HUES48 (cell line): ENCODE data around the gene DNMT3A.

Experiments used
- H3K27ac ChIP-seq: one replicate; pipeline ENCODE4 v1.7.0; 2013; ENCODE audit warnings: low read depth, low read length, inconsistent platforms
- H3K27me3 ChIP-seq: 2 replicates; pipeline ENCODE4 v1.6.1; 2013; ENCODE audit warnings: mild to moderate bottlenecking, low read length; ENCODE audit not compliant: control insufficient read depth, insufficient read depth
- H3K36me3 ChIP-seq: 2 replicates; pipeline ENCODE4 v1.6.1; 2013; ENCODE audit warnings: low read length; ENCODE audit not compliant: control insufficient read depth, insufficient read depth
- H3K4me1 ChIP-seq: 2 replicates; pipeline ENCODE4 v1.6.1; 2013; ENCODE audit warnings: mild to moderate bottlenecking, low read length; ENCODE audit not compliant: control insufficient read depth, insufficient read depth
- H3K4me3 ChIP-seq: 2 replicates; pipeline ENCODE4 v1.5.1; 2013; ENCODE audit warnings: mild to moderate bottlenecking, low read depth, low read length
- H3K9ac ChIP-seq: 2 replicates; pipeline ENCODE4 v1.6.1; 2013; ENCODE audit warnings: mild to moderate bottlenecking, low read depth, low read length, moderate library complexity
- H3K9me3 ChIP-seq: 2 replicates; pipeline ENCODE4 v1.6.1; 2013; ENCODE audit warnings: low read length; ENCODE audit not compliant: control insufficient read depth, insufficient read depth

DNMT3A gene

DNA sequence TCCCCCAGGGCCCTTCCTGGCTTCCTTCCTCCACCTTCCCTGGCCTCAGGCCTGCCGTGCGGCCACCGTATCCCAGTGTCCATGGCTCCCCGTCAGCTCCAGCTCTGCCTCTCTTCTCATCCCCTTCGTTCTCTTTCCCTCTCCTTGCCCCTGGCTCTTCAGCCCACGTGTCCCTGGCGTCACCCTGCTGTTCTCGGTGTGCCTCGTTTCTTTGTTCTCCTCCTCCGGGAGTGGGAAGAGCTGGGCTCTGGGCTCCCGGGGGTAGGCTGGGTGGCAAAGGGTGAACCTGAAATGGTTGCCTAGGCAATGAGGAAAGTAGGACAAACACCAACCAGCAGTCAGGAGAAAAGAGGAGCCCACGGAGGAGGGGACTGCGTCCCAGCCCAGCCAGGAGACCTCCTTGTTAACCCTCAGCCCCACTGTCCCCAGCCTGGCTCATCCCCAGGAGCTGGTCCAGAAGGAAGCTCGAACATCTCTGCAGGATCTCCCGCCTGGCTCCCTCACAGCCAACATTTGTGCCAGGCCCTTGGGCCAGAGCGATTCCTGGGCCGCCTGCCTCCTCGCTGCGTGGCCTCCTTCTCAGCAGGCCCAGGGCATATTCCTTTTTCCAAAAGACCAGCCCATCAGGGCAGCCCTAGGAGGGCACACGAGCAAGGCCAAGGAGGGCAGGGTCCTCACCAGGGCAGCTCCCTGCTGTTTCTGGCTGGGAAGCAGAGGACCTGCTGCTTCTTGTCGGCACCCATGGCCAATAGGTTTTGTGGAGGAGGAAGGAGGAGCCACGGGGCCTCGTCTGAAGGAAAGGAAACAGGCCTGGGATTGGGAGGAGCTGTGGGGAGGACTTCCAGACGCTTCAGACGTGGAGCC, 30.9 kb upstream of the DNMT3A start:
- no peak overlapping the region for H3K4me3 ChIP-seq
- H3K9me3 ChIP-seq = no peaks in the 10 kb centered on the region
- H3K9ac ChIP-seq = no peak overlapping the region
- H3K36me3 ChIP-seq = no peaks in the 10 kb centered on the region
- H3K4me1 ChIP-seq = peaks cover 11% of the 10 kb centered on the region
- H3K27ac ChIP-seq = no peak overlapping the region
- peaks cover 9% of the 10 kb centered on the region; the same call in 1 of the 2 replicates for H3K27me3 ChIP-seq

DNA sequence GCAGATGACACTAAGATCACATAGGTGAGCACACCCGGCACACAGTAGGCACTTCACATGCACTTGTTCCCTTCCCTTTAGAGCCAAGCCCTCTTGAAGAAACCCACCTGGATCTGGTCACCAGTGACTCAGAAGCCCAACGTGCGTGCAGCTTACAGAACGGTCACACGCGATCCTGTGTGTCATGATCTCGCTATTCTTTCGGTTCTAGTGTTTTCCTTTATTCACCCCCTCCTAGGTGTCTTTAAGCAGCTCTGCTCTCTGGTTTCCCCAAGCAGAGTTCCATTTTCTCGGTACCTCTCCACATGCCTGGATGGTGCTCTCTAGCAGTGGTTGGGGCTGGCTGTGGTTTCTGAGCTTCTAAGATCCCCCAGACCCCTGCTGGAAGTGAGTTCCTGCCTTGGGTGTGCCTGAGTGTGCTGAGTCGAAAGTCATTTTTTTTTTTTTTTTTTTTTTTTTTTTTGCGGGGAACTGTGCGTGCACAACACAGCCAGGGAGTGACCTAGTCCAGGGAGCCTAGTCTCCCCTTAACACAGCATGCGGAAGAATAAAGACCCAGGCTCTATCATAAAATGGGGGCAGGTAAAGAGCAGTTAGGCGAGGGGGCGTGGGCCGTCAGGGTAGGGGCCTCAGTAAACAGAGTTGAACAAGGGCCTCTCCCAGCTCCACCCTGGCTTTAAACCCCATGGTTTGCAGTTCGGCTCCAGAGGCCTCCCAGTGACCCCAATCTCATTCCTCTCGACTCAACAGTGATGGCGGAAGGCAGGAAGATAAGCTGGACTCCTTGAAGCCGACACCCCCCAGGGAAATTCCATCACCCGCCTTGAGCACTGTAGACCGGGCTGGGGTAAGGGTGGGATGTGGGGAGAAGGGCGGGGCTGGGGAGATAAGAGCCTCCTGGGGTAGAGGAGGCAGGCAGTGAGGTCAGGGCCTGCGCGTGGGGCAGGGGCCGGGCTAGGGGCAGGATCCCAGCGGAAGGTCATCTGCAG, 29.8 kb upstream of the DNMT3A start:
- H3K4me3 ChIP-seq = no peak overlapping the region
- no peak overlapping the region for H3K27ac ChIP-seq
- H3K9me3 ChIP-seq = no peaks in the 10 kb centered on the region
- no peak overlapping the region for H3K9ac ChIP-seq
- no peaks in the 10 kb centered on the region for H3K36me3 ChIP-seq
- H3K27me3 ChIP-seq = peaks cover 9% of the 10 kb centered on the region; the same call in 1 of the 2 replicates
- H3K4me1 ChIP-seq = peaks cover 3% of the 10 kb centered on the region; the same call in 1 of the 2 replicates

DNA sequence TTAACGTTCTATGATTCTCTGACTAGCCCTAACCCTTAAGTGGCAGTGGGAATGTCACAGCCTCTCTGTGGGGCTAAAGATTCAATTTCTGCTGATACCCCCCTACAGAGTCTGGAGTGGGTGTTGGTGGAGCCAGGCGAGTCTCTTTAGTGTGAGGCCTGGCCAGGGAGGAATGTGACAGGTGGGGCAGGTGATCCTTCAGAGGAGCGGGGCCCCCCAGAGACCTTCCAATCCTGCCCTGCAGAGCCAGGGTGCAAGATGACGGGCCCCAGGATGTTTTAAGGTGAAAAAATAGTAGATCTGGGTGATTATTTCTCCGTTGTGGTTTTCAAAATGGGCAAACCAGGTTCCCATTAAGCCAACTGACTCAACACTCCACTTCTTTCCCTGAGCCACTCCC, 28.2 kb upstream of the DNMT3A start:
- no peaks in the 10 kb centered on the region for H3K27me3 ChIP-seq
- no peaks in the 10 kb centered on the region for H3K9me3 ChIP-seq
- no peak overlapping the region for H3K4me3 ChIP-seq
- H3K36me3 ChIP-seq = no peaks in the 10 kb centered on the region
- no peaks in the 10 kb centered on the region for H3K4me1 ChIP-seq
- no peak overlapping the region for H3K27ac ChIP-seq
- no peak overlapping the region for H3K9ac ChIP-seq

DNA sequence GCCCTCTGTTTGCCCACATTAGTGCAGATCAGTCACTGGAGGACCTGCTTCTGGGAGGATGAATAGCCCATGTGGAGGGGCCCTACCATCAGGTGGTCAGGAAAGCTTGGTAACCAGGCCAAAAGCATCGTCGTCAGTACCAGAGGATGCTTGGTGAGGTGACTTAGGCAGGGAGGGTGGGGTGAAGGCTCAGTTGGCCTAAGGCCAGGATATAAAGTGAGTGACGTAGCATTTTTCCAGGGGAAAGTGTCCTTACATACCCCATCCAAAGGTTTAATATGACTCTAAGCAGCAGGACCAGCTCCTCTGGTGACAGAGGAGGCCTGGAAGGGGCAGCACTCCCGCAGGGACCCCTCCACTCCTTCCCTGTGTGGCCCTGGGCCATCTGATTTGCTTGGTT, 27.7 kb upstream of the DNMT3A start:
- Histone ChIP-seq H3K4me1 (no peaks in the 10 kb centered on the region), H3K9me3 (no peaks in the 10 kb centered on the region), H3K9ac (no peak overlapping the region), H3K4me3 (no peak overlapping the region), H3K27me3 (0 out of 2 replicates have a peak, but pooled peaks cover under 1% of the 10 kb centered on the region), H3K36me3 (no peaks in the 10 kb centered on the region), H3K27ac (no peak overlapping the region)

DNA sequence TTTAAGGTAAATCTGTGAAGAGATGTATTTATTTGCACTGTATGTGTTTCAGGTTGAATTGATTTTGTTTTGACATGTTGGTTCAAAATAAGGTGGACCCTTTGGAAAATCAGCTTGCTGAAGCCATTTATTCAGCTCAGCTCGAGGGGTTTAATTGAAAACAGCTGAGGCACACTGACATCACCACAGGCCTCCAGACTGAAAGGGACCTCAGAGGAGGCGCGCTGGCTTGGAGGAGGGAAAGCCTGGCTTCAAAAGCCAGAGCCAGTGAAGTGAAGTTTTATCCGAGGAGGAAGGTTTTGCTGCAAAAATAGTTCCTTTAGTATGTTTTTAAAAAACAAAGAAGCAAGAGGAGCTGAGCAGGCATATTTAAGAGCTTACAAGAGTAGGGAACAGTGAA, 26.9 kb upstream of the DNMT3A start:
- no peak overlapping the region for H3K4me3 ChIP-seq
- H3K27ac ChIP-seq = no peak overlapping the region
- no peaks in the 10 kb centered on the region for H3K4me1 ChIP-seq
- H3K27me3 ChIP-seq = peaks cover 8% of the 10 kb centered on the region
- H3K36me3 ChIP-seq = no peaks in the 10 kb centered on the region
- no peaks in the 10 kb centered on the region for H3K9me3 ChIP-seq
- no peak overlapping the region for H3K9ac ChIP-seq

DNA sequence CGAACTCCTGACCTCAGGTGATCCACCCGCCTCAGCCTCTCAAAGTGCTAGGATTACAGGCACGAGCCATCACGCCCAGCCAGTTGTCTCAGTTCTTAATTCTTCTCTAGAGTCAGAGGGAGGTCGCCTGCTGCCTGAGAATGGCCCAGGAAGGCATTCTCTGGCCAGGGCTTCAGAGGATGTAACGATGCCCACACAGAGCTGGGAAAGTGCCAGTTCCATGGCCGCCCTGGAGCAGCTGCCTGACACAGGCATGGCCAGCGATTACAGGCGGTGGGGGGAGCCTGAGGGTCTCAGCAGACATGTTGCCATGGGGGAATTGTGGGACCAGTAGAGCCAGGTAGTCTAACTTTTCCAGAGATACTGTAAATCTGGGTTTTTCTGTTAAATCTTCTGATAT, 25.6 kb upstream of the DNMT3A start:
- H3K4me1 ChIP-seq = 0 out of 2 replicates have a peak, but pooled peaks cover under 1% of the 10 kb centered on the region
- H3K36me3 ChIP-seq = no peaks in the 10 kb centered on the region
- H3K4me3 ChIP-seq = no peak overlapping the region

DNA sequence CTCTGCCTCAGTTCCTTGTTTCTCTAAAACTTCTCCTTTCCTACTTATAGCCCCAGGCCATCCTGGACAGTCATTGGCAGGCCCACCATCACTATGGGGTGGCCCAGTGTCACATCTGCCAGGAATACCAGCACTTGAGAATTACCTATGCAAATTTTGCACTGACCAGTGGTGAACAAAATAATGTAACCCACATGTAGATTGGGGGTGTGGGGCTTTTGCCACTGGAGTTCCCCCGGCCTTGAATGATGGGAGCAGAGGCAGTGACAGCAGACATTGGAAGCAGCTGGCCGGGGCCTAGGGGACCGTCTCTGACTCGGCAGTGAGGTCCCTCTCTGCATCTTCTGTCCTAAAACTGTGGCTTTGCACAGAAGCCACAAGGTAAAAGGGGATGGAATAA, 24.9 kb upstream of the DNMT3A start:
- peaks cover 20% of the 10 kb centered on the region for H3K27me3 ChIP-seq
- no peak overlapping the region for H3K27ac ChIP-seq
- no peak overlapping the region for H3K4me3 ChIP-seq
- H3K4me1 ChIP-seq = 0 out of 2 replicates have a peak, but pooled peaks cover 3% of the 10 kb centered on the region
- H3K9ac ChIP-seq = no peak overlapping the region
- no peaks in the 10 kb centered on the region for H3K36me3 ChIP-seq
- H3K9me3 ChIP-seq = no peaks in the 10 kb centered on the region

More for the DNA sequence above, 25.6 kb upstream of the DNMT3A start:
- Histone ChIP-seq H3K27ac (no peak overlapping the region), H3K9ac (no peak overlapping the region), H3K27me3 (peaks cover 17% of the 10 kb centered on the region), H3K9me3 (no peaks in the 10 kb centered on the region)

DNA sequence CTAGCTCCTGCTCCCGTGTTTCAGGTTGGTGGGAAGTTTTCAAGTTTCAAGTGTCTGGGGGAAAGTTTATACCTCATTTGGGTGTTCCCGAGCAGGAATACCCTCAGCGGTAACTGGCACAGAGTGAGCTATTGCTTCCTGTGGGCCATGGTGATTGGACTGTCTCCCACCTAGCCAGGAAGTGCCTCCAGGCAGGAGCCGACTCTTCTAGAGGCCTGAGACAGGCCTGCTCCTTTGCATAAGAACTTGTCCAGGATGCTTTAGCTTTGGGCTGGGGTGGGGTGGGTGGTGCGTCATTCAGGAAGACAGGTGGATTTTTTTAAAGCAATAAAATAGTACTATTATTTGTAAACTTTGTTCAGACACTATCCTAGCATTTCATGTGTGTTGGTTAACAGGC, 23.5 kb upstream of the DNMT3A start:
- H3K9ac ChIP-seq = no peak overlapping the region
- no peak overlapping the region for H3K27ac ChIP-seq
- 0 out of 2 replicates have a peak, but pooled peaks cover 3% of the 10 kb centered on the region for H3K4me1 ChIP-seq
- no peaks in the 10 kb centered on the region for H3K36me3 ChIP-seq
- H3K9me3 ChIP-seq = no peaks in the 10 kb centered on the region
- no peak overlapping the region for H3K4me3 ChIP-seq
- H3K27me3 ChIP-seq = peaks cover 26% of the 10 kb centered on the region

DNA sequence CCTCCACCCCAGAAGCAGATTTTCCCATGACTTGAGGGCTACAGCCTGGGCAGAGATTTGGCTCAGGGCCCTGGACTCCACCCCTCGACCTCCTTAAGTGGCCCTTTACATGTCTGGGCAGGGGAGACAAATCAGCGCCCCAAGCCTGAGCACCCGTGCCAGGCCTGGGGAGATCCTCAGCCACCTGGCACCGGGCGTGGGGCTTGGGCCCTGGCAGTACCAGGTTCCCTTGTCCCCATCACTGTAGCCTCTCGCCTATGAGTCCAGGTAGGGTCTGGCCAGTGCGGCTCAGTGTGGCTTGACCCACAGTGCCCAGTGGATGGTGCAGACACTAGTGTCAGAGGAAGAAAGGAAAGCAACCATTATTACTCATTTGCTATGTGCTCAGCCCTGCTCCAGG, 22.0 kb upstream of the DNMT3A start:
- Histone ChIP-seq H3K27ac (no peak overlapping the region), H3K27me3 (peaks cover 26% of the 10 kb centered on the region), H3K9me3 (no peaks in the 10 kb centered on the region), H3K4me3 (no peak overlapping the region), H3K9ac (no peak overlapping the region), H3K4me1 (0 out of 2 replicates have a peak, but pooled peaks cover 3% of the 10 kb centered on the region), H3K36me3 (no peaks in the 10 kb centered on the region)

DNA sequence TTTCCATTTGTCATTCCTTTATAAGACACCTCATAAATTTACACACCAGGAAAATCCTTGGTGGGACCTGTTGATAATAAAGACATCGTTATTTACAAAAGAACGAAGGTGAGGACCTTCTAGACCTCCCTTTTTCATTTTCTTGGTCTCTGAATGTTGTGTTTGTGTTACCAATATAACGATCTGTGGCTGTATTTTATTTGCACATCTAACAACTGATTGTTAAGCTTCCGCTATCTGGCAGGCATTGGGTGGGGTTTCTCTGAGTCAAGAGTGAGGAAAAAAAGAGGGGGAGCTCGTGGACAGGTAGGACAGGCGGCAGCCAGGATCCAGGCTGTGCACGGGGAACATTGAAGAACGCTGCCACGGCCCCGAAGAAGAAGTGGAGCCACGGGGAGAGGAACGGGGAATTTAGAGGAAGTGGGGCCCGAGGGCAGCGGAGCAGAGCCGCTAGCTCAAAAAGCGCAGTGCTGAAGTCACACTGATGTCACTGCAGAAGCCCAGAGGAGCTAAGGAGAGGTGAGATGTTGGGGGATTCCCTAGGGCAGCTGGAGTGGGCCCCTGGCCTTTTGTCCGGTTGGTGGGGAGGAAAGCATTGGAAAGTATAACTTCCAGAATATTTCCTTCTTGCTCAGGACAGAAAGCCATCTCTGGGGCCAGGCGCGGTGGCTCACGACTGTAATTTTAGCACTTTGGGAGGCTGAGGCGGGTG, 20.9 kb upstream of the DNMT3A start:
- Histone ChIP-seq H3K27me3 (peaks cover 26% of the 10 kb centered on the region), H3K36me3 (no peaks in the 10 kb centered on the region), H3K27ac (no peak overlapping the region), H3K4me3 (no peak overlapping the region), H3K4me1 (0 out of 2 replicates have a peak, but pooled peaks cover 3% of the 10 kb centered on the region), H3K9me3 (no peaks in the 10 kb centered on the region), H3K9ac (no peak overlapping the region)
